Gastroesophageal sphincter (tissue), 2 donors: Measurements from ENCODE around the gene DLGAP5.

Experiments used
- POLR2A ChIP-seq, 2 donors: fragments of 450-650 bp; IDR thresholded peaks; one replicate each; pipeline ENCODE4 v1.6.1; 2017; ENCODE audit warnings: antibody characterized with exemption in 2 of 2, mild to moderate bottlenecking in 2 of 2, moderate library complexity in 1 of 2
- POLR2AphosphoS5 ChIP-seq: sonication (generic); formaldehyde crosslinking; IDR thresholded peaks from one replicate; pipeline ENCODE4 v1.6.1; 2017; ENCODE audit warnings: antibody characterized with exemption

- no peak for TF ChIP-seq POLR2AphosphoS5
- no peak for TF ChIP-seq POLR2A (IDR thresholded peaks at IDR 0.05)
Observed at GRCh38 chr14:55240526-55241178, 49.3 kb upstream of the DLGAP5 start.
